Sigmoid colon (tissue), 7 donors: ENCODE measurements around the gene MTPN. TPM values are rescaled to one million over a fixed set of nuclear protein-coding genes. Genes with fewer than 3 reads are reported as not detected.
A peak's percentile ranks its signal among the peaks of the same experiment; 100 is the strongest.

ENCODE experiments used
- DNase-seq: peaks from one replicate; pipeline ENCODE4 v3.0.0-alpha.2; 2019
- H3K27ac ChIP-seq, 4 donors: fragments of 200-600 bp; sonication (generic); one replicate each; pipeline ENCODE4 v1.5.1; 2016 to 2019; ENCODE audit warnings: mild to moderate bottlenecking in 1 of 4
- H3K27me3 ChIP-seq, 3 donors: fragments of 200-600 bp; sonication (generic); one replicate each; pipeline ENCODE4 v1.5.1; 2019; ENCODE audit warnings: mild to moderate bottlenecking in 1 of 3
- H3K36me3 ChIP-seq, 4 donors: fragments of 200-600 bp; sonication (generic); one replicate each; pipeline ENCODE4 v1.5.1; 2016 to 2019
- H3K4me1 ChIP-seq, 4 donors: fragments of 200-600 bp; sonication (generic); one replicate each; pipeline ENCODE4 v1.5.1; 2017 to 2019
- H3K4me3 ChIP-seq, 4 donors: fragments of 200-600 bp; sonication (generic); one replicate each; pipeline ENCODE4 v1.5.1; 2017 to 2019; ENCODE audit warnings: mild to moderate bottlenecking in 2 of 4, moderate library complexity in 1 of 4
- H3K9me3 ChIP-seq, 4 donors: fragments of 200-600 bp in 3 of 4; sonication (generic) in 3 of 4; one replicate each; pipeline versions ENCODE4 v1.5.1 to v1.6.1; 2013 to 2019
- EP300 ChIP-seq, 4 donors: sonication (generic); formaldehyde crosslinking; IDR thresholded peaks; one replicate each; pipeline ENCODE4 v1.6.1; 2017; ENCODE audit warnings: antibody characterized with exemption in 4 of 4
- POLR2A ChIP-seq, 2 donors: fragments of 450-650 bp; IDR thresholded peaks; one replicate each; pipeline ENCODE4 v1.6.1; 2016; ENCODE audit warnings: antibody characterized with exemption in 2 of 2, mild to moderate bottlenecking in 2 of 2, moderate library complexity in 2 of 2
- POLR2AphosphoS5 ChIP-seq, 4 donors: sonication (generic); formaldehyde crosslinking; IDR thresholded peaks; one replicate each; pipeline ENCODE4 v1.6.1; 2017; ENCODE audit warnings: antibody characterized with exemption in 4 of 4
- WGBS, 2 donors: extraction: QIAGEN DNeasy Blood & Tissue Kit; methylation state at CpG; one replicate each; pipeline ENCODE4 v1.1.7; 2013; 5-methylcytosine and 5-hydroxymethylcytosine counted together
- intact Hi-C: fragments of 100-400 bp; cut with DNase I; formaldehyde crosslinking; loops from one replicate; pipeline ENCODE4 v1.15.1; 2023
- polyA plus RNA-seq, 3 donors: library from polyadenylated mRNA; stranded (reverse); fragments of 200-250 nt; gene quantifications; one replicate each; pipeline ENCODE4 v1.2.3, GENCODE V29; 2013
- total RNA-seq, 4 donors: library from RNA; depleted of rRNA; stranded (reverse); fragments of >200 nt; gene quantifications; one replicate each; pipeline ENCODE4 v1.1.0, GENCODE V29; 2016
- TF ChIP-seq, protein P1 (sequence below), 4 experiments: fragments of 450-650 bp in 3 of 4; fragments of 200-600 bp in 1 of 4; IDR thresholded peaks; one replicate each; pipeline ENCODE4 v1.5.1; 2016 to 2019; ENCODE audit warnings: antibody characterized with exemption in 4 of 4, mild to moderate bottlenecking in 3 of 4, moderate library complexity in 2 of 4
- donor health status: healthy with polysubstance abuse.
- donor health status: Bipolar disorder and iron deficiency.
- donor health status: healthy.

Gene MTPN
- total and polyA plus RNA-seq, 7 donors = 65.5 to 96.7 (median 79.5) TPM

GRCh38 chr7:135914346-135914745, 62.8 kb downstream of the MTPN start:
- DNase-seq = no peak
- no peaks in the 10 kb centered on the region for H3K4me1 ChIP-seq
- no peak overlapping the region for H3K27ac ChIP-seq
- no peaks in the 10 kb centered on the region for H3K27me3 ChIP-seq
- intact Hi-C loops = no loop called here
- TF ChIP-seq EP300 (IDR thresholded peaks at IDR 0.05) (no peak), POLR2A (IDR thresholded peaks at IDR 0.05) (no peak), POLR2AphosphoS5 (IDR thresholded peaks at IDR 0.05) (no peak)
- TF ChIP-seq, protein P1, sequence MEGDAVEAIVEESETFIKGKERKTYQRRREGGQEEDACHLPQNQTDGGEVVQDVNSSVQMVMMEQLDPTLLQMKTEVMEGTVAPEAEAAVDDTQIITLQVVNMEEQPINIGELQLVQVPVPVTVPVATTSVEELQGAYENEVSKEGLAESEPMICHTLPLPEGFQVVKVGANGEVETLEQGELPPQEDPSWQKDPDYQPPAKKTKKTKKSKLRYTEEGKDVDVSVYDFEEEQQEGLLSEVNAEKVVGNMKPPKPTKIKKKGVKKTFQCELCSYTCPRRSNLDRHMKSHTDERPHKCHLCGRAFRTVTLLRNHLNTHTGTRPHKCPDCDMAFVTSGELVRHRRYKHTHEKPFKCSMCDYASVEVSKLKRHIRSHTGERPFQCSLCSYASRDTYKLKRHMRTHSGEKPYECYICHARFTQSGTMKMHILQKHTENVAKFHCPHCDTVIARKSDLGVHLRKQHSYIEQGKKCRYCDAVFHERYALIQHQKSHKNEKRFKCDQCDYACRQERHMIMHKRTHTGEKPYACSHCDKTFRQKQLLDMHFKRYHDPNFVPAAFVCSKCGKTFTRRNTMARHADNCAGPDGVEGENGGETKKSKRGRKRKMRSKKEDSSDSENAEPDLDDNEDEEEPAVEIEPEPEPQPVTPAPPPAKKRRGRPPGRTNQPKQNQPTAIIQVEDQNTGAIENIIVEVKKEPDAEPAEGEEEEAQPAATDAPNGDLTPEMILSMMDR (IDR thresholded peaks at IDR 0.05) = no peak
- no peaks in the 10 kb centered on the region for H3K36me3 ChIP-seq
- H3K9me3 ChIP-seq = no peaks in the 10 kb centered on the region
- no peak overlapping the region for H3K4me3 ChIP-seq

- Histone ChIP-seq H3K36me3 (no peaks in the 10 kb centered on the region), H3K4me3 (no peak overlapping the region), H3K4me1 (no peaks in the 10 kb centered on the region), H3K27ac (no peak overlapping the region), H3K9me3 (no peaks in the 10 kb centered on the region), H3K27me3 (no peaks in the 10 kb centered on the region)
- TF ChIP-seq POLR2AphosphoS5 (IDR thresholded peaks at IDR 0.05) = no peak
- TF ChIP-seq POLR2A (IDR thresholded peaks at IDR 0.05) = no peak
- 84 to 85% methylated on average over 2 of the region's 2 CpGs for WGBS, 2 donors
- no peak for DNase-seq
- intact Hi-C loops = no loop called here
These were observed 63.8 kb downstream of the MTPN start for GRCh38 chr7:135913404-135913803.

DNA sequence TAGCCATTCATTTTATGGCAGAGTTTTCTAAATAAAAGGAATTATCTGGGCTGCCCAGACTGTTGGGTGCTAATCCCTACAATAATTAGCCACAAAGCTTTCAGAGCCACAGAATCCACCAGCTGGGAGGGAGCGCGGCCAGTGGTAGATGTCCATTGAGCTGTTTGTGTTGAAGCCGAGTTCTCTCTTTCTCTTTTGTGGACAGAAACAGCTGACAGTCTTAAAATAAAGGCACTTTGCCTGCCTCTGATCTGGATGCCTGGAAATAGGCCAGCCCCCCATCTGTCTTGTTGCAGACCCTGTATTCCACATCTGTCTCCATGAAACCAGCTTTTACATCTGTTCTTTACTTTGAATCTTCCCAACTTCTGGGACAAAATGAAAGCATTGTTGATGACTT, 66.1 kb downstream of the MTPN start:
- TF ChIP-seq EP300 (IDR thresholded peaks at IDR 0.05) = no peak
- no peak for TF ChIP-seq POLR2AphosphoS5 (IDR thresholded peaks at IDR 0.05)
- TF ChIP-seq, protein P1 (IDR thresholded peaks at IDR 0.05) = no peak
- TF ChIP-seq POLR2A (IDR thresholded peaks at IDR 0.05) = no peak
- peak; percentile 76 for DNase-seq
- no peaks in the 10 kb centered on the region for H3K36me3 ChIP-seq
- H3K27ac ChIP-seq = peak overlapping the region in 1 of 4 donors; percentile 5
- intact Hi-C loops = no loop called here
- 78 to 89% methylated on average over 3 of the region's 3 CpGs for WGBS, 2 donors
- H3K9me3 ChIP-seq = no peaks in the 10 kb centered on the region
- H3K4me3 ChIP-seq = no peak overlapping the region
- no peaks in the 10 kb centered on the region for H3K27me3 ChIP-seq
- no peaks in the 10 kb centered on the region for H3K4me1 ChIP-seq

GRCh38 chr7:135910393-135911036, 66.6 kb downstream of the MTPN start:
- 44 to 70% methylated on average over 2 of the region's 2 CpGs for WGBS, 2 donors
- DNase-seq = no peak
- intact Hi-C loops = no loop called here
- Histone ChIP-seq H3K27me3 (no peaks in the 10 kb centered on the region), H3K27ac (no peak overlapping the region), H3K36me3 (no peaks in the 10 kb centered on the region), H3K9me3 (no peaks in the 10 kb centered on the region), H3K4me1 (no peaks in the 10 kb centered on the region), H3K4me3 (no peak overlapping the region)
- TF ChIP-seq EP300 (IDR thresholded peaks at IDR 0.05) (no peak), POLR2AphosphoS5 (IDR thresholded peaks at IDR 0.05) (no peak), POLR2A (IDR thresholded peaks at IDR 0.05) (no peak)
- TF ChIP-seq, protein P1 (IDR thresholded peaks at IDR 0.05) = no peak

DNA sequence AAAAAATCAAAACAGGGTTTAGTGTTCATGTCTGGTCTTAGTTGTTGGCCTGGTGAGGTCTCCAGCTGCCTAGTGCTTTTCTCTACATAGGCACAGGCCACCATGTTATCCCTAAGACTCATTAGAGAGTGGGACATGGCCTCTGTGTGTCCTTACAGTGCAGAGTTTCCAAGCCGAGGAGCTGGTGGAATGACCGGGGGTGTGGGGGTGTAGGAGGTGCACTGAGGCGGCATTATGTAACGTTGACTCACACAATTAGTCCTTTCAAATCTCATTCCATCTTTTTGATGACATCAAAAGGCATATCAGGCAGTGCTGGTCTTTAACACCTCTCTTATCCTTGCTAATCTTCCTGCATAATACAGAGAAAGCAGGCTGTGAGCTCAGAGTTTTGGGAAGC, 71.3 kb downstream of the MTPN start:
- Histone ChIP-seq H3K27me3 (no peaks in the 10 kb centered on the region), H3K27ac (no peak overlapping the region), H3K4me3 (no peak overlapping the region), H3K36me3 (no peaks in the 10 kb centered on the region), H3K4me1 (no peaks in the 10 kb centered on the region), H3K9me3 (no peaks in the 10 kb centered on the region)
- no peak for DNase-seq
- intact Hi-C loops = no loop called here
- 87 to 91% methylated on average over 4 of the region's 4 CpGs for WGBS, 2 donors
- TF ChIP-seq POLR2A (IDR thresholded peaks at IDR 0.05) (no peak), EP300 (IDR thresholded peaks at IDR 0.05) (no peak), POLR2AphosphoS5 (IDR thresholded peaks at IDR 0.05) (no peak)
- TF ChIP-seq, protein P1 (IDR thresholded peaks at IDR 0.05) = no peak
